GM19035 (cell line): Measurements from ENCODE around the gene CD302.
"Not testable (repeated sequence)": the region's sequence is repeated elsewhere in the genome, so short reads cannot be mapped to it uniquely, and the experiment has no call there.

Experiments used
- ATAC-seq: cut with Tn5 transposase; IDR thresholded peaks from one replicate; pipeline ENCODE4 v1.9.1; 2021; ENCODE audit not compliant: unreplicated experiment

CD302 gene

GRCh38 chr2:159797543-159798375 is at the start of gene CD302:
Gene CD302, minus strand, starts transcription at chr2:159798208. Its CDS starts 10 bp downstream, at chr2:159798198.
- peak; percentile 66 for ATAC-seq

- no peak for ATAC-seq
These were observed 48.6 kb upstream of the CD302 start for GRCh38 chr2:159846564-159846963.

GRCh38 chr2:159840616-159841015 is 42.6 kb upstream of the CD302 start:
- ATAC-seq: no peak

- ATAC-seq: no peak
These were observed 34.9 kb upstream of the CD302 start for GRCh38 chr2:159832858-159833257.

- ATAC-seq: no peak
These were observed 34.0 kb upstream of the CD302 start for GRCh38 chr2:159832026-159832425.

GRCh38 chr2:159829376-159829775 is 31.4 kb upstream of the CD302 start:
- no peak for ATAC-seq

- ATAC-seq: no peak
These were observed 30.7 kb upstream of the CD302 start for GRCh38 chr2:159828738-159829137.

GRCh38 chr2:159822478-159822833 is 24.4 kb upstream of the CD302 start:
- ATAC-seq: not testable (repeated sequence)

GRCh38 chr2:159821775-159822477 is 23.9 kb upstream of the CD302 start:
- not testable (repeated sequence) for ATAC-seq

GRCh38 chr2:159818940-159819339 is 20.9 kb upstream of the CD302 start:
- ATAC-seq: no peak

- ATAC-seq: no peak
These were observed 19.3 kb upstream of the CD302 start for GRCh38 chr2:159817283-159817682.

- ATAC-seq: no peak
These were observed 13.2 kb upstream of the CD302 start for GRCh38 chr2:159811232-159811631.

GRCh38 chr2:159808032-159808425 is 10.0 kb upstream of the CD302 start:
- ATAC-seq: no peak

- no peak for ATAC-seq
These were observed 9.4 kb upstream of the CD302 start for GRCh38 chr2:159807183-159808031.

GRCh38 chr2:159804941-159805340 is 6.9 kb upstream of the CD302 start:
- ATAC-seq: no peak

GRCh38 chr2:159803235-159803962 is 5.4 kb upstream of the CD302 start:
- ATAC-seq: no peak

GRCh38 chr2:159802673-159803072 is 4.7 kb upstream of the CD302 start:
- no peak for ATAC-seq

GRCh38 chr2:159799833-159800232 is 1.8 kb upstream of the CD302 start:
- ATAC-seq: no peak

- no peak for ATAC-seq
These were observed 343 bp upstream of the CD302 start for GRCh38 chr2:159798376-159798725.

- no peak for ATAC-seq
These were observed 824 bp downstream of the CD302 start for GRCh38 chr2:159797225-159797542.
